Neural cell (in vitro differentiated cells): ENCODE data around the gene STAT6.

Source experiments
- EZH2 ChIP-seq: fragments of 200-600, 300-800 bp; shearing (Covaris generic), sonication (generic); IDR thresholded peaks from 2 replicates; pipeline ENCODE4 v1.6.1; 2014; ENCODE audit warnings: antibody characterized with exemption, low read length, borderline replicate concordance, mild to moderate bottlenecking; ENCODE audit not compliant: insufficient read depth, poor library complexity, severe bottlenecking
- POLR2AphosphoS5 ChIP-seq: IDR thresholded peaks from 2 replicates; pipeline ENCODE4 v1.6.1; 2012
- RAD21 ChIP-seq: fragments of 450-650 bp; conservative IDR thresholded peaks from 2 replicates; pipeline ENCODE4 v1.6.1; 2014; ENCODE audit warnings: antibody characterized with exemption, mild to moderate bottlenecking, moderate library complexity

GRCh38 chr12:57072661-57073060 lies 38.5 kb downstream of the STAT6 start:
- no peak for TF ChIP-seq POLR2AphosphoS5
- TF ChIP-seq EZH2, result no peak
- TF ChIP-seq RAD21, result no peak
